Activated CD4-positive, alpha-beta memory T cell treated with anti-CD3 and anti-CD28 coated beads for 36 hours (primary cell): ENCODE data around the gene ZNF202. TPM values are rescaled to one million over a fixed set of nuclear protein-coding genes. Genes with fewer than 3 reads are reported as not detected.

Source experiments
- CTCF ChIA-PET: fragments of 350-600 bp; sonication (Branson Sonifier 250); formaldehyde crosslinking; loops from one replicate; lab custom pipeline; 2021; ENCODE audit warnings: antibody characterized with exemption, inconsistent platforms; lab: Charles Lee
- POLR2A ChIA-PET: fragments of 350-600 bp; sonication (Branson Sonifier 250); formaldehyde crosslinking; loops from one replicate; lab custom pipeline; 2021; ENCODE audit warnings: antibody characterized with exemption; lab: Charles Lee
- DNase-seq: peaks from one replicate; pipeline ENCODE4 v3.0.0-alpha.2; 2020
- H3K27ac Mint-ChIP-seq: one replicate; pipeline ENCODE4 v1.8.0; 2021; ENCODE audit warnings: mixed read lengths
- H3K27me3 Mint-ChIP-seq: one replicate; pipeline ENCODE4 v1.8.0; 2021; ENCODE audit warnings: mixed read lengths
- H3K36me3 Mint-ChIP-seq: one replicate; pipeline ENCODE4 v1.8.0; 2021; ENCODE audit warnings: mixed read lengths
- H3K4me1 Mint-ChIP-seq: one replicate; pipeline ENCODE4 v1.8.0; 2021; ENCODE audit warnings: low read depth, mixed read lengths
- H3K4me3 Mint-ChIP-seq: one replicate; pipeline ENCODE4 v1.8.0; 2021; ENCODE audit warnings: mild to moderate bottlenecking, mixed read lengths
- H3K9me3 Mint-ChIP-seq: one replicate; pipeline ENCODE4 v1.8.0; 2021; ENCODE audit warnings: mixed read lengths
- intact Hi-C: fragments of 100-400 bp; cut with micrococcal nuclease; formaldehyde crosslinking; loops from one replicate; pipeline ENCODE4 v1.15.1; 2023
- total RNA-seq, 2 experiments: library from RNA; stranded (reverse); gene quantifications; one replicate each; pipeline ENCODE4 v1.2.3, GENCODE V29; 2021

Gene ZNF202
- total RNA-seq, 2 experiments from 2014 or later: 7.8 to 7.9 TPM

DNA sequence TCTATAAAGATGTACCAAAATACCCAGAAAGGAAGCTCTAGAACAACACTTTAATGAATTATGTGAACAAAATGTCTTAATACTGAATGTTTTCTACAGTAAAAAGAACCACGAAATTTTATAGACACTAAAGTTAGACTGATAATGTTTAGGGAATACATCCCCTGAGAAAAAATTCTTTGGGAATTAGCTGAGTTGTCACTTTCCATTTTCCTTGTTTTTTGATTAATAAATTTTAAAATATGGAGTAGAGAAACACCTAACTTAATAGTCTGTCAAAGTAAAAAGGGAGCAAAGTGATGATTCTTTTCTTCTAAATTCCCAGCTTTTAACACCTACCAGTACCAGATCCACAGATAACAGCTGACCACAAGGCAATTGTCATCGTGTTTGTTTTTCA lies 64.0 kb downstream of the ZNF202 start:
- CTCF ChIA-PET: no interaction called here
- Mint-ChIP-seq H3K4me3 (no peak overlapping the region), H3K27ac (no peak overlapping the region), H3K9me3 (no peaks in the 10 kb centered on the region), H3K36me3 (no peaks in the 10 kb centered on the region), H3K27me3 (peaks cover 6% of the 10 kb centered on the region), H3K4me1 (peaks cover 6% of the 10 kb centered on the region)
- intact Hi-C loops: no loop called here
- DNase-seq: no peak
- POLR2A ChIA-PET: no interaction called here

- Mint-ChIP-seq H3K27me3 (peaks cover 7% of the 10 kb centered on the region), H3K4me3 (no peak overlapping the region), H3K27ac (no peak overlapping the region), H3K9me3 (no peaks in the 10 kb centered on the region), H3K4me1 (no peaks in the 10 kb centered on the region), H3K36me3 (no peaks in the 10 kb centered on the region)
- intact Hi-C loops: no loop called here
- ChIA-PET POLR2A (no interaction called here), CTCF (interaction anchor here (0.6 to 1.9 kb wide), 2 partner anchors 33 to 227 kb away, joined by 3 to 4 read pairs; no protein-coding TSS in a partner anchor)
- no peak for DNase-seq
These were observed 67.2 kb downstream of the ZNF202 start for GRCh38 chr11:123674297-123674696.

Other genes starting within 250 kb of the ZNF202 start
- not detected for gene SCN3B, start 87.0 kb downstream of the ZNF202 start, total RNA-seq
- not detected for gene OR6X1, start 12.9 kb upstream of the ZNF202 start, total RNA-seq
- not detected for gene OR6M1, start 64.7 kb upstream of the ZNF202 start, total RNA-seq
- not detected for gene TMEM225, start 144.0 kb upstream of the ZNF202 start, total RNA-seq
- not detected for gene OR8D4, start 160.5 kb upstream of the ZNF202 start, total RNA-seq
- not detected for gene OR4D5, start 198.0 kb upstream of the ZNF202 start, total RNA-seq
- not detected for gene OR6T1, start 202.2 kb upstream of the ZNF202 start, total RNA-seq
- not detected for gene OR10S1, start 236.1 kb upstream of the ZNF202 start, total RNA-seq